Smooth muscle cell (in vitro differentiated cells): ENCODE measurements around the gene DENND5B. TPM values are rescaled to one million over a fixed set of nuclear protein-coding genes. Genes with fewer than 3 reads are reported as not detected.

Experiments used
- DNase-seq: peaks from one replicate; lab custom pipeline; 2025; ENCODE audit not compliant: unreplicated experiment; lab: John Stamatoyannopoulos, UW
- H2AFZ ChIP-seq: fragments of 200-600 bp; sonication (generic); 2 replicates; pipeline ENCODE4 v1.6.0; 2016; ENCODE audit warnings: antibody characterized with exemption, low read depth, mild to moderate bottlenecking
- H3F3A ChIP-seq: fragments of 200-600 bp; sonication (generic); 2 replicates; pipeline ENCODE4 v1.6.0; 2017; ENCODE audit warnings: antibody characterized with exemption, low read depth
- H3K27ac ChIP-seq: fragments of 200-600 bp; sonication (generic); 2 replicates; pipeline ENCODE4 v1.5.1; 2016; ENCODE audit warnings: low read depth, mild to moderate bottlenecking
- H3K27me3 ChIP-seq: fragments of 200-600 bp; sonication (generic); 2 replicates; pipeline ENCODE4 v1.6.1; 2016; ENCODE audit warnings: low read depth, mild to moderate bottlenecking
- H3K36me3 ChIP-seq: fragments of 200-600 bp; sonication (generic); 2 replicates; pipeline ENCODE4 v1.5.1; 2016; ENCODE audit warnings: low read depth
- H3K4me1 ChIP-seq: fragments of 200-600 bp; sonication (generic); 2 replicates; pipeline ENCODE4 v1.5.1; 2016; ENCODE audit warnings: low read depth
- H3K4me2 ChIP-seq: fragments of 200-600 bp; sonication (generic); 2 replicates; pipeline ENCODE4 v1.6.0; 2016; ENCODE audit warnings: mild to moderate bottlenecking
- H3K4me3 ChIP-seq: fragments of 200-600 bp; sonication (generic); 2 replicates; pipeline ENCODE4 v1.5.1; 2016; ENCODE audit warnings: mild to moderate bottlenecking
- H3K79me2 ChIP-seq: fragments of 200-600 bp; sonication (generic); 2 replicates; pipeline ENCODE4 v1.6.0; 2016; ENCODE audit warnings: low read depth, mild to moderate bottlenecking
- H3K9ac ChIP-seq: fragments of 200-600 bp; sonication (generic); 2 replicates; pipeline ENCODE4 v1.6.0; 2016; ENCODE audit warnings: low read depth
- H3K9me3 ChIP-seq: fragments of 200-600 bp; sonication (generic); replicated peaks from 2 replicates; pipeline ENCODE4 v1.5.1; 2016; ENCODE audit warnings: low read depth
- H4K20me1 ChIP-seq: fragments of 200-600 bp; sonication (generic); 2 replicates; pipeline ENCODE4 v1.6.0; 2016; ENCODE audit warnings: low read depth
- WGBS: methylation state at CpG from one replicate; pipeline ENCODE4 v1.1.7; 2016; ENCODE audit warnings: low lambda C conversion rate; 5-methylcytosine and 5-hydroxymethylcytosine counted together
- polyA plus RNA-seq: library from polyadenylated mRNA; unstranded; fragments of >200 nt; fragmentation: Nextera tagmentation; extraction: Ambion mirVana; gene quantifications from 2 replicates; pipeline ENCODE4 v1.2.1, GENCODE V29; 2016
- total RNA-seq: library from RNA; depleted of rRNA; stranded (reverse); fragments of >200 nt; gene quantifications from 2 replicates; pipeline ENCODE4 v1.2.3, GENCODE V29; 2014
- TF ChIP-seq, protein P1 (sequence below): fragments of 200-600 bp; sonication (generic); IDR thresholded peaks from 2 replicates; pipeline ENCODE4 v1.5.1; 2017; ENCODE audit warnings: borderline replicate concordance, mild to moderate bottlenecking, antibody characterized with exemption; ENCODE audit not compliant: insufficient read depth, poor library complexity, severe bottlenecking

The DENND5B gene
- total and polyA plus RNA-seq, 2 experiments from 2014 or later, result 12.3 to 12.7 TPM

DNA sequence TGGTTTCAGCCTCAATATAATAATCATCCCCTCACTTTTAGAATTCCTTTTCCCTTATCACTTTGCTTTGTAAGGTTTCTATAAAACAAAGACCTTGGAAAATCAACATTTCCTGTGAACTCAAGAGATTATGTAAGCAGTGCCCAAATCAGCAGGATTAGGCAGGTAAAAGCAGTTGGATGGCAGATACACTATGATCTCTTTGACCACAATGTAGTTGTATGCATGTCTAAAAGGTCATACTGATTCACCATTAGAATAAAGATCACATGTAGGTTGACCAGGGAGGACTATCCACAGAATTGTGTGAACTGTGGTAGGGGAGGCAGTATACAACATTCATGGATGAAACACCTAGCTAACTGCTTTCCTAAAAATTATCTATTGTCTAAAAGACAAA lies 57.5 kb downstream of the DENND5B start:
- Histone ChIP-seq H3K4me2 (no peak overlapping the region), H3K79me2 (peaks cover 5% of the 10 kb centered on the region), H4K20me1 (peaks cover 18% of the 10 kb centered on the region), H3K9ac (no peak overlapping the region), H3K27me3 (no peaks in the 10 kb centered on the region), H3F3A (no peaks in the 10 kb centered on the region), H3K27ac (no peak overlapping the region), H3K9me3 (no peaks in the 10 kb centered on the region), H3K36me3 (no peaks in the 10 kb centered on the region), H2AFZ (no peak overlapping the region), H3K4me3 (no peak overlapping the region), H3K4me1 (peaks cover 4% of the 10 kb centered on the region)
- no peak for DNase-seq
- TF ChIP-seq, protein P1, sequence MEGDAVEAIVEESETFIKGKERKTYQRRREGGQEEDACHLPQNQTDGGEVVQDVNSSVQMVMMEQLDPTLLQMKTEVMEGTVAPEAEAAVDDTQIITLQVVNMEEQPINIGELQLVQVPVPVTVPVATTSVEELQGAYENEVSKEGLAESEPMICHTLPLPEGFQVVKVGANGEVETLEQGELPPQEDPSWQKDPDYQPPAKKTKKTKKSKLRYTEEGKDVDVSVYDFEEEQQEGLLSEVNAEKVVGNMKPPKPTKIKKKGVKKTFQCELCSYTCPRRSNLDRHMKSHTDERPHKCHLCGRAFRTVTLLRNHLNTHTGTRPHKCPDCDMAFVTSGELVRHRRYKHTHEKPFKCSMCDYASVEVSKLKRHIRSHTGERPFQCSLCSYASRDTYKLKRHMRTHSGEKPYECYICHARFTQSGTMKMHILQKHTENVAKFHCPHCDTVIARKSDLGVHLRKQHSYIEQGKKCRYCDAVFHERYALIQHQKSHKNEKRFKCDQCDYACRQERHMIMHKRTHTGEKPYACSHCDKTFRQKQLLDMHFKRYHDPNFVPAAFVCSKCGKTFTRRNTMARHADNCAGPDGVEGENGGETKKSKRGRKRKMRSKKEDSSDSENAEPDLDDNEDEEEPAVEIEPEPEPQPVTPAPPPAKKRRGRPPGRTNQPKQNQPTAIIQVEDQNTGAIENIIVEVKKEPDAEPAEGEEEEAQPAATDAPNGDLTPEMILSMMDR, result no peak

DNA sequence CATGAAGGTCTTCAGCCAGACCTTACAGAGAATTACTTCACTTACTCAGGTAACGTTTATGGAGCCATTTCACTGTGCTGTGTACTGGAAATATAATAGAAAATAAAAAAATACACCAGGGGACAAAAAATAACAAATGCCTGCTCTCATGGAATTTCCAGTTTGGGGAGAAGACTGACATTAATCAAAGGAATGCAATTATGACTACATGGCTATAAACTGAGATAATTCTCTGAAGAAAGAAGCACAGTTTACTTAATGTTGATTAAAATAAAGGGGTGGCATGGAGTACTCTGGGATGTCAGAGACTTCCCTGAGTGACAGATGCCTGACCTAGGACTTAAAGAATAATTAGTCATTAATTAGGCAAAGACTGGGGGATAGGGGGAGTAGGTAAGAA lies 59.0 kb downstream of the DENND5B start:
- Histone ChIP-seq H3K27ac (no peak overlapping the region), H4K20me1 (peaks cover 16% of the 10 kb centered on the region), H3K9me3 (no peaks in the 10 kb centered on the region), H3K4me2 (no peak overlapping the region), H3K4me1 (peaks cover 4% of the 10 kb centered on the region), H3K9ac (no peak overlapping the region), H3K36me3 (no peaks in the 10 kb centered on the region), H3F3A (no peaks in the 10 kb centered on the region), H3K79me2 (peaks cover 6% of the 10 kb centered on the region), H3K27me3 (no peaks in the 10 kb centered on the region), H3K4me3 (no peak overlapping the region), H2AFZ (no peak overlapping the region)
- DNase-seq, result no peak
- WGBS, result 88% methylated on average over 1 of the region's 1 CpG
- TF ChIP-seq, protein P1, result no peak

DNA sequence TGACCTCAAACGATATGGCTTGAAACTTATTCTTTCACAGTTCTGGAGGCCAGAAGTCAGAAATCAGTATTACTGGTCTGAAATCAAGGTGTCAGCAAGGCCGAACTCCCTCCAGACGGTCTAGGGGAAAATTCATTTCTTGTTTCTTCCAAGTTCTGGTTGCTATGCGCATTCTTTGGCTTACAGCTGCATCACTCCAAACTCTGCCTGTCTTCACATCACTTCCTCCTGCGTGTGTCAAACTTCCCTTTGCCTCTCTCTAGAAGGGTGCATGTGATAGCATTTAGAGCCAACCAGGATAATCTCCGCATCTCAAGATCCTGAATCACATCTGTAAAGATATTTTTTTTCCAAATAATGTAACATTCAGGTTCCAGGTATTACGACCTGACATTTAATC lies 62.8 kb downstream of the DENND5B start:
- H3K27ac ChIP-seq, result no peak overlapping the region
- H3K36me3 ChIP-seq, result no peaks in the 10 kb centered on the region
- H3K27me3 ChIP-seq, result no peaks in the 10 kb centered on the region
- peaks cover under 1% of the 10 kb centered on the region for H3K4me1 ChIP-seq
- no peak overlapping the region for H2AFZ ChIP-seq
- no peaks in the 10 kb centered on the region for H3F3A ChIP-seq
- H3K4me3 ChIP-seq, result no peak overlapping the region
- H3K4me2 ChIP-seq, result no peak overlapping the region
- peaks cover 14% of the 10 kb centered on the region for H4K20me1 ChIP-seq
- H3K9ac ChIP-seq, result no peak overlapping the region
- DNase-seq, result no peak
- peaks cover 15% of the 10 kb centered on the region for H3K79me2 ChIP-seq
- H3K9me3 ChIP-seq, result no peaks in the 10 kb centered on the region
- 91% methylated on average over 7 of the region's 7 CpGs for WGBS
- TF ChIP-seq, protein P1, result no peak

DNA sequence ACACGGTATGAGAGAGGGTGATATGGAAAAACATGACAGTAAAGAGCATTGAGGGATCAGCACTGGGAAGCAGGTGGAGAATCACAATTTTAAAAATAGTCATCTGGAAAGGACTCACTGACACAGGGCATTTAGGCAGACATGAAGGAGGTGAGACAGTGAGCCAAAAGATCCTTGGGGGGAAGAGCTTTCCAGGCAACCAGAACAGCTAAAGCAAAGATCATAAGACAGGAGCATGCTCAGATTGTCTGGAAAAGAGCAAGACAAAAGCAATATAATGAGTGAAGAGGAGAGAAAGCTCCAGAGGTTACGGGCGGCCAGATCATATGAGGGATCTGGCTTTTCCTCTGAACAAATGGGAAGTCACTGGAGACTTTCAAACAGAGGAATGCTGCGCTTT lies 63.9 kb downstream of the DENND5B start:
- WGBS, result 78% methylated on average over 4 of the region's 4 CpGs
- Histone ChIP-seq H3K79me2 (peaks cover 15% of the 10 kb centered on the region), H3K9ac (no peak overlapping the region), H3K4me2 (no peak overlapping the region), H3K9me3 (no peaks in the 10 kb centered on the region), H3K27me3 (no peaks in the 10 kb centered on the region), H3K36me3 (no peaks in the 10 kb centered on the region), H2AFZ (no peak overlapping the region), H3K27ac (no peak overlapping the region), H4K20me1 (peaks cover 10% of the 10 kb centered on the region), H3F3A (no peaks in the 10 kb centered on the region), H3K4me3 (no peak overlapping the region), H3K4me1 (peaks cover 3% of the 10 kb centered on the region)
- DNase-seq, result no peak
- TF ChIP-seq, protein P1, result no peak
